Thoracic aorta (tissue), 2 donors: ENCODE results near the gene C17orf107. TPM values are rescaled to one million over a fixed set of nuclear protein-coding genes. Genes with fewer than 3 reads are reported as not detected.

ENCODE experiments used
- ATAC-seq: fragments of 150-250 bp; one replicate; pipeline ENCODE4 v1.8.0; 2017; ENCODE audit warnings: low read depth; ENCODE audit not compliant: insufficient number of reproducible peaks, low FRiP score
- DNase-seq: peaks from one replicate; pipeline ENCODE4 v3.0.0-alpha.2; 2020; ENCODE audit warnings: low spot score
- H3K27ac ChIP-seq, 2 donors: fragments of 200-600 bp; sonication (generic); 1 replicate in 1 of 2; 2 replicates in 1 of 2; pipeline ENCODE4 v1.5.1; 2016; ENCODE audit warnings: mild to moderate bottlenecking in 2 of 2, moderate library complexity in 2 of 2
- H3K27me3 ChIP-seq: fragments of 200-600 bp; sonication (generic); replicated peaks from 2 replicates; pipeline ENCODE4 v1.6.0; 2016; ENCODE audit warnings: mild to moderate bottlenecking; ENCODE audit not compliant: insufficient read depth
- H3K36me3 ChIP-seq: fragments of 200-600 bp; sonication (generic); one replicate; pipeline ENCODE4 v1.5.1; 2016
- H3K4me1 ChIP-seq, 2 donors: fragments of 200-600 bp; sonication (generic); 1 replicate in 1 of 2; 2 replicates in 1 of 2; pipeline versions ENCODE4 v1.5.1 to v1.6.0; 2016; ENCODE audit warnings: low read depth in 2 of 2, mild to moderate bottlenecking in 1 of 2; ENCODE audit not compliant: control insufficient read depth in 1 of 2
- H3K4me3 ChIP-seq: fragments of 200-600 bp; sonication (generic); 2 replicates; pipeline ENCODE4 v1.5.1; 2016; ENCODE audit warnings: mild to moderate bottlenecking
- H3K9me3 ChIP-seq: fragments of 200-600 bp; sonication (generic); 2 replicates; pipeline ENCODE4 v1.5.1; 2016
- CTCF ChIP-seq: fragments of 200-600 bp; sonication (generic); IDR thresholded peaks from one replicate; pipeline ENCODE4 v1.5.1; 2019; ENCODE audit warnings: antibody characterized with exemption
- total RNA-seq, 2 donors: library from RNA; depleted of rRNA; stranded (reverse); fragments of >200 nt; gene quantifications; one replicate each; pipeline versions ENCODE4 v1.1.0 to v1.2.3, GENCODE V29; 2016

Gene C17orf107
- total RNA-seq, 2 donors from 2014 or later = 1.9 to 5.6 TPM

GRCh38 chr17:4872786-4873185, 26.6 kb upstream of the C17orf107 start:
- Histone ChIP-seq H3K4me1 (no peaks in the 10 kb centered on the region), H3K36me3 (no peaks in the 10 kb centered on the region), H3K4me3 (no peak overlapping the region), H3K27ac (no peak overlapping the region), H3K27me3 (no peaks in the 10 kb centered on the region), H3K9me3 (no peaks in the 10 kb centered on the region)
- ATAC-seq = no peak
- DNase-seq = no peak
- TF ChIP-seq CTCF = no peak

GRCh38 chr17:4877089-4877488, 22.2 kb upstream of the C17orf107 start:
- no peaks in the 10 kb centered on the region for H3K9me3 ChIP-seq
- H3K4me1 ChIP-seq = no peaks in the 10 kb centered on the region
- H3K36me3 ChIP-seq = peaks cover 9% of the 10 kb centered on the region
- H3K4me3 ChIP-seq = no peak overlapping the region
- no peaks in the 10 kb centered on the region for H3K27me3 ChIP-seq
- ATAC-seq (no peak), DNase-seq (no peak)
- TF ChIP-seq CTCF = no peak
- H3K27ac ChIP-seq = no peak overlapping the region

GRCh38 chr17:4879601-4880000, 19.7 kb upstream of the C17orf107 start:
- no peak for DNase-seq
- no peak for ATAC-seq
- Histone ChIP-seq H3K36me3 (peaks cover 9% of the 10 kb centered on the region), H3K27ac (no peak overlapping the region), H3K4me3 (no peak overlapping the region), H3K4me1 (no peaks in the 10 kb centered on the region), H3K9me3 (no peaks in the 10 kb centered on the region), H3K27me3 (no peaks in the 10 kb centered on the region)
- no peak for TF ChIP-seq CTCF

- Histone ChIP-seq H3K36me3 (peaks cover 19% of the 10 kb centered on the region), H3K4me3 (no peak overlapping the region), H3K27me3 (no peaks in the 10 kb centered on the region), H3K27ac (no peak overlapping the region), H3K9me3 (no peaks in the 10 kb centered on the region), H3K4me1 (no peaks in the 10 kb centered on the region)
- no peak for TF ChIP-seq CTCF
- DNase-seq (no peak), ATAC-seq (no peak)
Observed at GRCh38 chr17:4880857-4881256, 18.5 kb upstream of the C17orf107 start.

GRCh38 chr17:4881761-4882555, 17.4 kb upstream of the C17orf107 start:
- H3K4me1 ChIP-seq = no peaks in the 10 kb centered on the region
- H3K27ac ChIP-seq = no peak overlapping the region
- no peaks in the 10 kb centered on the region for H3K9me3 ChIP-seq
- peaks cover 30% of the 10 kb centered on the region for H3K36me3 ChIP-seq
- H3K4me3 ChIP-seq = no peak overlapping the region
- DNase-seq (no peak), ATAC-seq (no peak)
- peak; percentile 54 for TF ChIP-seq CTCF
- no peaks in the 10 kb centered on the region for H3K27me3 ChIP-seq
